HG02642 (cell line): Measurements from ENCODE around the gene IFNAR1.
"Not testable (repeated sequence)": the region's sequence is repeated elsewhere in the genome, so short reads cannot be mapped to it uniquely, and the experiment has no call there.

ENCODE experiments used
- ATAC-seq: cut with Tn5 transposase; IDR thresholded peaks from one replicate; pipeline ENCODE4 v1.9.1; 2021; ENCODE audit warnings: mild to moderate bottlenecking; ENCODE audit not compliant: unreplicated experiment, poor library complexity

The IFNAR1 gene

GRCh38 chr21:33373451-33373850 lies 48.7 kb downstream of the IFNAR1 start:
- ATAC-seq, result no peak

- ATAC-seq, result no peak
Measured at GRCh38 chr21:33374080-33374449, 49.3 kb downstream of the IFNAR1 start.

- peak; percentile 65 for ATAC-seq
Measured at GRCh38 chr21:33374450-33375096, 49.8 kb downstream of the IFNAR1 start.

GRCh38 chr21:33375101-33375644 lies 50.4 kb downstream of the IFNAR1 start:
- no peak for ATAC-seq

GRCh38 chr21:33377221-33377920 lies 52.6 kb downstream of the IFNAR1 start:
- ATAC-seq, result no peak

- ATAC-seq, result no peak
Measured at GRCh38 chr21:33378081-33378480, 53.3 kb downstream of the IFNAR1 start.

GRCh38 chr21:33379934-33380333 lies 55.2 kb downstream of the IFNAR1 start:
- not testable (repeated sequence) for ATAC-seq

- ATAC-seq, result peak; percentile 55
Measured at GRCh38 chr21:33380483-33380998, 55.8 kb downstream of the IFNAR1 start.

- not testable (repeated sequence) for ATAC-seq
Measured at GRCh38 chr21:33381381-33381780, 56.6 kb downstream of the IFNAR1 start.

- ATAC-seq, result peak; percentile 80
Measured at GRCh38 chr21:33383056-33383888, 58.5 kb downstream of the IFNAR1 start.

GRCh38 chr21:33384841-33385331 lies 60.1 kb downstream of the IFNAR1 start:
- ATAC-seq, result no peak

- ATAC-seq, result no peak
Measured at GRCh38 chr21:33386222-33386784, 61.5 kb downstream of the IFNAR1 start.

- ATAC-seq, result no peak
Measured at GRCh38 chr21:33387294-33387693, 62.5 kb downstream of the IFNAR1 start.

GRCh38 chr21:33388188-33388587 lies 63.4 kb downstream of the IFNAR1 start:
- no peak for ATAC-seq

- no peak for ATAC-seq
Measured at GRCh38 chr21:33390479-33390878, 65.7 kb downstream of the IFNAR1 start.

- ATAC-seq, result no peak
Measured at GRCh38 chr21:33391656-33392055, 66.9 kb downstream of the IFNAR1 start.

GRCh38 chr21:33392284-33392985 lies 67.7 kb downstream of the IFNAR1 start:
- ATAC-seq, result no peak

GRCh38 chr21:33393348-33393747 lies 68.6 kb downstream of the IFNAR1 start:
- ATAC-seq, result no peak

GRCh38 chr21:33394260-33394659 lies 69.5 kb downstream of the IFNAR1 start:
- ATAC-seq, result no peak
